GM21447 (cell line): Measurements from ENCODE around the gene PPCDC.
A peak's percentile ranks its signal among the peaks of the same experiment; 100 is the strongest.
"Not testable (repeated sequence)": the region's sequence is repeated elsewhere in the genome, so short reads cannot be mapped to it uniquely, and the experiment has no call there.

Experiments used
- ATAC-seq: cut with Tn5 transposase; IDR thresholded peaks from one replicate; pipeline ENCODE4 v1.9.1; 2021; ENCODE audit not compliant: unreplicated experiment

Gene PPCDC

GRCh38 chr15:75065851-75066509, 42.6 kb downstream of the PPCDC start:
- no peak for ATAC-seq

GRCh38 chr15:75067123-75067830, 43.9 kb downstream of the PPCDC start:
- no peak for ATAC-seq

GRCh38 chr15:75068748-75069147, 45.4 kb downstream of the PPCDC start:
- ATAC-seq, result no peak

- ATAC-seq, result peak; percentile 91
These were observed 46.0 kb downstream of the PPCDC start for GRCh38 chr15:75069301-75069925.

GRCh38 chr15:75070674-75071073, 47.3 kb downstream of the PPCDC start:
- ATAC-seq, result no peak

- no peak for ATAC-seq
These were observed 49.8 kb downstream of the PPCDC start for GRCh38 chr15:75073197-75073596.

GRCh38 chr15:75076277-75076676, 52.9 kb downstream of the PPCDC start:
- no peak for ATAC-seq

- ATAC-seq, result not testable (repeated sequence)
These were observed 54.2 kb downstream of the PPCDC start for GRCh38 chr15:75077551-75077961.

GRCh38 chr15:75081150-75081549, 57.8 kb downstream of the PPCDC start:
- ATAC-seq, result no peak

- ATAC-seq, result no peak
These were observed 59.3 kb downstream of the PPCDC start for GRCh38 chr15:75082689-75083088.

- ATAC-seq, result not testable (repeated sequence)
These were observed 62.3 kb downstream of the PPCDC start for GRCh38 chr15:75085708-75086107.

GRCh38 chr15:75089456-75090387, 66.3 kb downstream of the PPCDC start:
- ATAC-seq, result no peak

- no peak for ATAC-seq
These were observed 67.0 kb downstream of the PPCDC start for GRCh38 chr15:75090388-75090734.

GRCh38 chr15:75091814-75092213, 68.4 kb downstream of the PPCDC start:
- no peak for ATAC-seq

GRCh38 chr15:75094961-75095478, 71.6 kb downstream of the PPCDC start:
- ATAC-seq, result not testable (repeated sequence)

- no peak for ATAC-seq
These were observed 72.2 kb downstream of the PPCDC start for GRCh38 chr15:75095594-75095993.

- no peak for ATAC-seq
These were observed 74.5 kb downstream of the PPCDC start for GRCh38 chr15:75097939-75098338.

GRCh38 chr15:75098404-75098803, 75.0 kb downstream of the PPCDC start:
- no peak for ATAC-seq
